ENCODE results near the gene LMBRD1. TPM values are rescaled to one million over a fixed set of nuclear protein-coding genes. Genes with fewer than 3 reads are reported as not detected.

LMBRD1 gene
- total and polyA plus RNA-seq, 2 experiments from 2014 or later: 54.3 to 88.6 TPM

DNA sequence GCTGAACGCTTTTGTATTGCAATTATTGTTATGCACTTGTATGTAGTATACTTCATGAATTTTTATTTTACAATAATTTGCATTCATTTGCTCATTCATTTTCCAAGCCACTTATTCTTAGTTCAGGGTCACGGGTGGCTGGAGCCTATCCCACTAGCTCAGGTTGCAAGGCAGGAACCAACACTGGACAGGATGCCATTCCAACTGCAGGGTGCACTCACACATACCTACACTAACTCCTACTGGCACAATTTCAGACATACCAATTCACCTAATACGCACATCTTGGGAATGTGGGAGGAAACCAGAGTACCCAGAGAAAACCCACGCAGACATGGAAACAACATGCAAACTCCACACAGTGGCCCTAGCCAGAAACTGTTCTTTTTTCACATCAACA is 61.8 kb downstream of the LMBRD1 start:
- no peak overlapping the region for H3K4me3 ChIP-seq
- TF ChIP-seq EZH2 (IDR thresholded peaks at IDR 0.05; ENCODE audit: borderline replicate concordance): no peak
- no peak for TF ChIP-seq EZH2phosphoT487 (IDR thresholded peaks at IDR 0.05; ENCODE audit: low read depth, severe bottlenecking, unreplicated experiment)
- TF ChIP-seq, protein P1, sequence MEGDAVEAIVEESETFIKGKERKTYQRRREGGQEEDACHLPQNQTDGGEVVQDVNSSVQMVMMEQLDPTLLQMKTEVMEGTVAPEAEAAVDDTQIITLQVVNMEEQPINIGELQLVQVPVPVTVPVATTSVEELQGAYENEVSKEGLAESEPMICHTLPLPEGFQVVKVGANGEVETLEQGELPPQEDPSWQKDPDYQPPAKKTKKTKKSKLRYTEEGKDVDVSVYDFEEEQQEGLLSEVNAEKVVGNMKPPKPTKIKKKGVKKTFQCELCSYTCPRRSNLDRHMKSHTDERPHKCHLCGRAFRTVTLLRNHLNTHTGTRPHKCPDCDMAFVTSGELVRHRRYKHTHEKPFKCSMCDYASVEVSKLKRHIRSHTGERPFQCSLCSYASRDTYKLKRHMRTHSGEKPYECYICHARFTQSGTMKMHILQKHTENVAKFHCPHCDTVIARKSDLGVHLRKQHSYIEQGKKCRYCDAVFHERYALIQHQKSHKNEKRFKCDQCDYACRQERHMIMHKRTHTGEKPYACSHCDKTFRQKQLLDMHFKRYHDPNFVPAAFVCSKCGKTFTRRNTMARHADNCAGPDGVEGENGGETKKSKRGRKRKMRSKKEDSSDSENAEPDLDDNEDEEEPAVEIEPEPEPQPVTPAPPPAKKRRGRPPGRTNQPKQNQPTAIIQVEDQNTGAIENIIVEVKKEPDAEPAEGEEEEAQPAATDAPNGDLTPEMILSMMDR (IDR thresholded peaks at IDR 0.05; ENCODE audit: poor library complexity): no peak
- no peaks in the 10 kb centered on the region for H4K20me1 ChIP-seq (ENCODE audit: insufficient read depth, poor library complexity, severe bottlenecking)
- no peak overlapping the region for H3K27ac ChIP-seq
- no peaks in the 10 kb centered on the region for H3K9me3 ChIP-seq (ENCODE audit: low read depth)
- H3K9me2 ChIP-seq (replicated peaks; ENCODE audit: insufficient read depth): no peaks in the 10 kb centered on the region
- H2AFZ ChIP-seq: no peak overlapping the region
- no peaks in the 10 kb centered on the region for H3K36me3 ChIP-seq (replicated peaks; ENCODE audit: insufficient read depth, low read depth)
- no peaks in the 10 kb centered on the region for H3K27me3 ChIP-seq
- no peak overlapping the region for H3K4me2 ChIP-seq
- no peaks in the 10 kb centered on the region for H3K79me2 ChIP-seq
- no peaks in the 10 kb centered on the region for H3K4me1 ChIP-seq (ENCODE audit: insufficient read depth)
- no peak for DNase-seq (ENCODE audit: low spot score)
- 96% methylated on average over 4 of the region's 4 CpGs for WGBS (ENCODE audit: low lambda C conversion rate, missing lambda C conversion rate)

DNA sequence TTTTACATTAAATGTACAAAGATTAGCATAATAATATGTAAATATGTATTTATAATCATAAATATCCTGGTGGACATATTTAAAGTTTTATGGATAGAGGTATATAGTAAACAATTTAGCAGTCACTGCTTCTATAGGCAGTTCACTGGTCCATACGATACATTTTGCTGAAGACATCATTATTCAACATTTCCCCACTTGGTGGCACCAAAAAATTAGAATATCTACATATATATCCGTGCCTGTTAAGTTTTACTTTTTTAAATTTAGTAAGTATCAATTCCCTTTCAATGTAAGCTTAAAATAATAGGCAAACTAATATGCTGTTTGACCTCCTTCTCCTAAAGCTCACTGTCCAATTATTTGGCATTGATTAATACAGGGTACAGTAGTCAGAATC is 64.2 kb downstream of the LMBRD1 start:
- H3K36me3 ChIP-seq (replicated peaks; ENCODE audit: insufficient read depth, low read depth): no peaks in the 10 kb centered on the region
- H2AFZ ChIP-seq: no peak overlapping the region
- H3K27ac ChIP-seq: no peak overlapping the region
- TF ChIP-seq, protein P1 (IDR thresholded peaks at IDR 0.05; ENCODE audit: poor library complexity): peak; percentile 51
- TF ChIP-seq EZH2 (IDR thresholded peaks at IDR 0.05; ENCODE audit: borderline replicate concordance): no peak
- H3K4me1 ChIP-seq (ENCODE audit: insufficient read depth): no peaks in the 10 kb centered on the region
- WGBS (ENCODE audit: low lambda C conversion rate, missing lambda C conversion rate): 57% methylated on average over 2 of the region's 2 CpGs
- peak; percentile 19 for DNase-seq (ENCODE audit: low spot score)
- no peaks in the 10 kb centered on the region for H3K27me3 ChIP-seq
- H3K79me2 ChIP-seq: no peaks in the 10 kb centered on the region
- no peak overlapping the region for H3K4me2 ChIP-seq
- no peaks in the 10 kb centered on the region for H3K9me2 ChIP-seq (replicated peaks; ENCODE audit: insufficient read depth)
- no peaks in the 10 kb centered on the region for H4K20me1 ChIP-seq (ENCODE audit: insufficient read depth, poor library complexity, severe bottlenecking)
- H3K4me3 ChIP-seq: no peak overlapping the region
- H3K9me3 ChIP-seq (ENCODE audit: low read depth): no peaks in the 10 kb centered on the region

DNA sequence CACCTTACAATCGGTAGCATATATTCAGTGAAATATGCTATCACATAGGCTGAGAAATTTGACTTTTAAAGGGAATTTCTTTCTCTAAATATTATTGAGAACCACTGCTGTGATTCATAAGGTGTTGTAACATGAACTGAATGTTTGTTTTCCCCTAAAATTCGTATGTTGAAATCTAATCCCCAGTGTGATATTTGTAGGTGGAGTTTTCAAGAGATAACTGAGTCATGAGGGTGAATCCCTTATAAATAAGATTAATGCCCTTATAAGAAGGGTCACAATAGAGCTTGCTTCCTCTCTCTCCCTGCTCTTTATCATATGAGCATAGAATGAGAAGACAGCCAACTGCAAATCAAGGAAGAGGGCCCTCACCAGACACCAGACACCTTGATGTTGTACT is 64.8 kb downstream of the LMBRD1 start:
- no peaks in the 10 kb centered on the region for H3K9me2 ChIP-seq (replicated peaks; ENCODE audit: insufficient read depth)
- no peak overlapping the region for H3K4me3 ChIP-seq
- TF ChIP-seq, protein P1 (IDR thresholded peaks at IDR 0.05; ENCODE audit: poor library complexity): no peak
- TF ChIP-seq EZH2phosphoT487 (IDR thresholded peaks at IDR 0.05; ENCODE audit: low read depth, severe bottlenecking, unreplicated experiment) (no peak), EZH2 (IDR thresholded peaks at IDR 0.05; ENCODE audit: borderline replicate concordance) (no peak)
- H3K79me2 ChIP-seq: no peaks in the 10 kb centered on the region
- no peak overlapping the region for H3K27ac ChIP-seq
- no peak overlapping the region for H3K4me2 ChIP-seq
- H2AFZ ChIP-seq: no peak overlapping the region
- H4K20me1 ChIP-seq (ENCODE audit: insufficient read depth, poor library complexity, severe bottlenecking): no peaks in the 10 kb centered on the region
- H3K36me3 ChIP-seq (replicated peaks; ENCODE audit: insufficient read depth, low read depth): no peaks in the 10 kb centered on the region
- WGBS (ENCODE audit: low lambda C conversion rate, missing lambda C conversion rate): 68% methylated on average over 2 of the region's 2 CpGs
- DNase-seq (ENCODE audit: low spot score): no peak
- H3K4me1 ChIP-seq (ENCODE audit: insufficient read depth): no peaks in the 10 kb centered on the region
- no peaks in the 10 kb centered on the region for H3K9me3 ChIP-seq (ENCODE audit: low read depth)
- no peaks in the 10 kb centered on the region for H3K27me3 ChIP-seq

DNA sequence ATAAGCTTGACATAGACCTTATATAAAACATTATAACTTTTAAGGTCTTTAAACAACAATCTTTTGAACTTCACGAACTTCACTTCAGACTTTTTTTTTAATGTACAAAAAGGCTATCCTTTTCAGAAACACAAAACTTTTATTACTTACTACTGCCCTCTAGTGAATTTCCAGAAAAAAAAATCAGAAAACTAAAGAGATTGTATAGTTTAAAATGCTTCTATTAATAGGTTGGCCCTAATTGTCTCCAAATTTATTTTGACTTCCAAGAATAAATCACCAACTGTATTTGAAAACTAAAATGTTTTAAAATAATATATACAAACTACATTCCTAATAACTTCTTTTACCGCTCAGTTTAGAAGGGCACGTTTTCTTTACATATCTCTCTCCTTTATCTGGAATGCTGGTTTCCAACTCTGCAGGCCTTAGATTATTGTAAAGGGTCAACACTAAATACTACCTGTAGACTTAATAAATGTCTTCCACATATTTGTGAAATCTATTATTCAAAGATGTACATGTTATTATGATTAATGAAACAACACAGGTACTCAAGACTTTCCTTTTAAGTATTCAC is 66.8 kb downstream of the LMBRD1 start:
- WGBS (ENCODE audit: low lambda C conversion rate, missing lambda C conversion rate): 74% methylated on average over 3 of the region's 3 CpGs
- Histone ChIP-seq H3K4me1 (ENCODE audit: insufficient read depth) (no peaks in the 10 kb centered on the region), H3K9me3 (ENCODE audit: low read depth) (no peaks in the 10 kb centered on the region), H3K9me2 (replicated peaks; ENCODE audit: insufficient read depth) (no peaks in the 10 kb centered on the region), H3K27ac (no peak overlapping the region), H3K79me2 (no peaks in the 10 kb centered on the region), H3K36me3 (replicated peaks; ENCODE audit: insufficient read depth, low read depth) (no peaks in the 10 kb centered on the region), H3K27me3 (no peaks in the 10 kb centered on the region), H3K4me3 (no peak overlapping the region), H4K20me1 (ENCODE audit: insufficient read depth, poor library complexity, severe bottlenecking) (no peaks in the 10 kb centered on the region), H2AFZ (no peak overlapping the region), H3K4me2 (no peak overlapping the region)
- no peak for DNase-seq (ENCODE audit: low spot score)
- no peak for TF ChIP-seq EZH2phosphoT487 (IDR thresholded peaks at IDR 0.05; ENCODE audit: low read depth, severe bottlenecking, unreplicated experiment)
- TF ChIP-seq, protein P1 (IDR thresholded peaks at IDR 0.05; ENCODE audit: poor library complexity): peak; percentile 54

Data from hepatocyte (in vitro differentiated cells).